GM19238 (cell line): ENCODE data around the gene WDR81.
"Not testable (repeated sequence)": the region's sequence is repeated elsewhere in the genome, so short reads cannot be mapped to it uniquely, and the experiment has no call there.

Experiments used
- DNase-seq: peaks from one replicate; pipeline ENCODE4 v3.0.0; 2011; ENCODE audit warnings: low spot score; ENCODE audit not compliant: insufficient read length

Gene WDR81

GRCh38 chr17:1753767-1754429, 29.4 kb downstream of the WDR81 start:
- DNase-seq = no peak

GRCh38 chr17:1754430-1755112, 30.1 kb downstream of the WDR81 start:
- DNase-seq = no peak

GRCh38 chr17:1755252-1755826, 30.8 kb downstream of the WDR81 start:
- no peak for DNase-seq

GRCh38 chr17:1755827-1756262, 31.3 kb downstream of the WDR81 start:
- no peak for DNase-seq

- DNase-seq = no peak
Observed at GRCh38 chr17:1758807-1759206, 34.3 kb downstream of the WDR81 start.

- no peak for DNase-seq
Observed at GRCh38 chr17:1759529-1759928, 35.0 kb downstream of the WDR81 start.

- no peak for DNase-seq
Observed at GRCh38 chr17:1762233-1762900, 37.9 kb downstream of the WDR81 start.

GRCh38 chr17:1762901-1763898, 38.7 kb downstream of the WDR81 start:
- no peak for DNase-seq

- DNase-seq = peak; percentile 44
Observed at GRCh38 chr17:1764284-1764683, 39.8 kb downstream of the WDR81 start.

GRCh38 chr17:1764705-1765104, 40.2 kb downstream of the WDR81 start:
- DNase-seq = not testable (repeated sequence)

GRCh38 chr17:1765576-1765975, 41.1 kb downstream of the WDR81 start:
- DNase-seq = no peak

- DNase-seq = no peak
Observed at GRCh38 chr17:1766382-1767135, 42.1 kb downstream of the WDR81 start.

- no peak for DNase-seq
Observed at GRCh38 chr17:1767358-1767757, 42.9 kb downstream of the WDR81 start.

- DNase-seq = no peak
Observed at GRCh38 chr17:1769822-1770477, 45.4 kb downstream of the WDR81 start.

GRCh38 chr17:1773000-1773695, 48.6 kb downstream of the WDR81 start:
- DNase-seq = not testable (repeated sequence)

GRCh38 chr17:1773696-1774181, 49.2 kb downstream of the WDR81 start:
- DNase-seq = no peak

- DNase-seq = no peak
Observed at GRCh38 chr17:1774390-1775176, 50.1 kb downstream of the WDR81 start.

GRCh38 chr17:1776328-1776727, 51.8 kb downstream of the WDR81 start:
- DNase-seq = no peak
